GM19239 (cell line): ENCODE results near the gene C5orf15.
"Not testable (repeated sequence)": the region's sequence is repeated elsewhere in the genome, so short reads cannot be mapped to it uniquely, and the experiment has no call there.

Experiments used
- DNase-seq: peaks from one replicate; pipeline ENCODE4 v3.0.0; 2011; ENCODE audit warnings: low spot score; ENCODE audit not compliant: insufficient read length
- FAIRE-seq: peaks from 2 replicates; lab custom pipeline; 2011; peaks lifted over from hg19 to GRCh38; lab: Jason Lieb, UNC

The C5orf15 gene

GRCh38 chr5:133994990-133995333 lies 26.5 kb upstream of the C5orf15 start:
- no peak for FAIRE-seq
- DNase-seq, result no peak

GRCh38 chr5:133994297-133994989 lies 26.0 kb upstream of the C5orf15 start:
- no peak for DNase-seq
- FAIRE-seq, result no peak

GRCh38 chr5:133993185-133993936 lies 24.9 kb upstream of the C5orf15 start:
- DNase-seq (no peak), FAIRE-seq (peak; percentile 44)

GRCh38 chr5:133992429-133993155 lies 24.2 kb upstream of the C5orf15 start:
- FAIRE-seq (no peak), DNase-seq (no peak)

GRCh38 chr5:133991171-133991910 lies 22.9 kb upstream of the C5orf15 start:
- FAIRE-seq, result no peak

GRCh38 chr5:133990396-133990795 lies 22.0 kb upstream of the C5orf15 start:
- no peak for DNase-seq
- no peak for FAIRE-seq

More at GRCh38 chr5:133991171-133991910, 22.9 kb upstream of the C5orf15 start:
- DNase-seq, result no peak

- DNase-seq (no peak), FAIRE-seq (no peak)
These were observed 17.2 kb upstream of the C5orf15 start for GRCh38 chr5:133985540-133986180.

- DNase-seq (no peak), FAIRE-seq (no peak)
These were observed 15.2 kb upstream of the C5orf15 start for GRCh38 chr5:133983674-133984073.

- DNase-seq, result no peak
- no peak for FAIRE-seq
These were observed 13.3 kb upstream of the C5orf15 start for GRCh38 chr5:133981714-133982113.

- FAIRE-seq (no peak), DNase-seq (no peak)
These were observed 12.2 kb upstream of the C5orf15 start for GRCh38 chr5:133980652-133981051.

GRCh38 chr5:133978943-133979342 lies 10.5 kb upstream of the C5orf15 start:
- no peak for DNase-seq
- FAIRE-seq, result no peak

GRCh38 chr5:133977858-133978257 lies 9.4 kb upstream of the C5orf15 start:
- no peak for FAIRE-seq
- no peak for DNase-seq

GRCh38 chr5:133977161-133977787 lies 8.8 kb upstream of the C5orf15 start:
- no peak for FAIRE-seq
- DNase-seq, result no peak

- FAIRE-seq, DNase-seq: not testable (repeated sequence)
These were observed 7.1 kb upstream of the C5orf15 start for GRCh38 chr5:133975546-133975945.

GRCh38 chr5:133974142-133974541 lies 5.7 kb upstream of the C5orf15 start:
- DNase-seq (no peak), FAIRE-seq (no peak)

- FAIRE-seq (no peak), DNase-seq (no peak)
These were observed 2.0 kb upstream of the C5orf15 start for GRCh38 chr5:133970325-133970909.

- DNase-seq, result no peak
- peak; percentile 82 for FAIRE-seq
These were observed 1.4 kb upstream of the C5orf15 start for GRCh38 chr5:133969654-133970324.

GRCh38 chr5:133967698-133968203 lies 674 bp downstream of the C5orf15 start:
- DNase-seq (no peak), FAIRE-seq (peak; percentile 71)
